ENCODE data around the gene PGP. TPM values are rescaled to one million over a fixed set of nuclear protein-coding genes. Genes with fewer than 3 reads are reported as not detected.

Gene PGP
- total and polyA plus RNA-seq, 2 of the 4 experiments (the other 2 are of a cell fraction), result 4.1 to 9.4 TPM

- Histone ChIP-seq H3K9me1 (ENCODE audit: insufficient read depth, low read length) (no peaks in the 10 kb centered on the region), H2BK120ac (ENCODE audit: low read depth, low read length) (no peak overlapping the region), H3K36me3 (ENCODE audit: control insufficient read depth, insufficient read depth, low read length) (peaks cover 36% of the 10 kb centered on the region), H3K56ac (ENCODE audit: extremely low read depth, insufficient read depth, low read length) (no peak overlapping the region), H2AFZ (replicated peaks; ENCODE audit: low read length, poor library complexity) (peak overlapping the region; percentile 34), H3K4ac (ENCODE audit: low read depth, low read length) (no peak overlapping the region), H3K23ac (ENCODE audit: low read depth, low read length) (no peak overlapping the region), H3K4me1 (ENCODE audit: control insufficient read depth, insufficient read depth, low read length) (peaks cover 5% of the 10 kb centered on the region; the same call in 1 of the 2 replicates), H3K14ac (replicated peaks; ENCODE audit: low read depth, low read length) (no peak overlapping the region), H4K5ac (ENCODE audit: low read depth, low read length) (no peak overlapping the region), H2AK5ac (ENCODE audit: low read depth, low read length) (no peak overlapping the region), H3K79me1 (ENCODE audit: low read depth in 1 of 2, low read length in 2 of 2) (no peaks in the 10 kb centered on the region), H3K4me2 (ENCODE audit: low read depth, low read length) (no peak overlapping the region), H3K27me3 (ENCODE audit: control insufficient read depth, insufficient read depth, low read length) (peaks cover 9% of the 10 kb centered on the region), H2AK9ac (replicated peaks; ENCODE audit: low read depth, low read length, poor library complexity) (peak overlapping the region; percentile 61), H4K91ac (ENCODE audit: insufficient read depth, low read depth, low read length) (no peak overlapping the region), H2BK15ac (ENCODE audit: low read depth, low read length) (no peak overlapping the region), H2BK5ac (ENCODE audit: low read depth, low read length, poor library complexity, severe bottlenecking) (no peak overlapping the region), H4K8ac (ENCODE audit: low read depth in 2 of 2, low read length in 2 of 2) (no peak overlapping the region), H3K9me3 (ENCODE audit: control insufficient read depth, insufficient read depth, low read length) (no peaks in the 10 kb centered on the region), H4K20me1 (ENCODE audit: insufficient read depth, low read length) (peaks cover 14% of the 10 kb centered on the region), H2BK20ac (ENCODE audit: low read depth, low read length) (no peak overlapping the region), H3K4me3 (ENCODE audit: insufficient read depth, low read depth, low read length) (no peak overlapping the region), H3K27ac (ENCODE audit: insufficient read depth, low read length) (no peak overlapping the region), H3K18ac (ENCODE audit: low read depth, low read length) (no peak overlapping the region), H3K9ac (ENCODE audit: low read depth, low read length) (no peak overlapping the region)
- in situ Hi-C loops (cut with MboI; ENCODE audit: low sequenced_read_pairs), result no loop called here
- CTCF ChIA-PET, result interaction anchor here (1.2 kb wide), 1 partner anchor 12 kb away, joined by 4 read pairs; no protein-coding TSS in a partner anchor
- no TSS peak for BruUV-seq (replicated peaks)
- WGBS, 2 experiments (ENCODE audit: extremely low coverage in 2 of 2, insufficient read length in 1 of 2), result 28% methylated on average over 47 of the region's 65 CpGs; no CpG with 5 or more reads in 1 of the 2 experiments
- POLR2A ChIA-PET (ENCODE audit: unreplicated experiment), result no interaction called here
- intact Hi-C loops (cut with micrococcal nuclease), result no loop called here
- no peak for TF ChIP-seq FOS (IDR thresholded peaks at IDR 0.05; ENCODE audit: low read depth, low read length)
- TF ChIP-seq USF2 (IDR thresholded peaks at IDR 0.05; ENCODE audit: low read depth, low read length), result no peak
- no peak for TF ChIP-seq MAZ (IDR thresholded peaks at IDR 0.05; ENCODE audit: borderline replicate concordance, low read depth, low read length)
- TF ChIP-seq CTCF (conservative IDR thresholded peaks at IDR 0.05; ENCODE audit: low read depth, low read length), result no peak
- TF ChIP-seq NFE2L2 (IDR thresholded peaks at IDR 0.05; ENCODE audit: low read depth, low read length), result no peak
- no peak for TF ChIP-seq CEBPB (IDR thresholded peaks at IDR 0.05; ENCODE audit: low read depth, low read length)
- TF ChIP-seq ELK1 (IDR thresholded peaks at IDR 0.05; ENCODE audit: borderline replicate concordance, low read depth, low read length), result no peak
- no peak for TF ChIP-seq RAD21 (IDR thresholded peaks at IDR 0.05; ENCODE audit: low read length)
- no peak for TF ChIP-seq CHD1 (IDR thresholded peaks at IDR 0.05; ENCODE audit: low read depth, low read length)
- no peak for TF ChIP-seq MAFK (IDR thresholded peaks at IDR 0.05; ENCODE audit: low read depth, low read length)
- no peak for TF ChIP-seq RCOR1 (IDR thresholded peaks at IDR 0.05; ENCODE audit: insufficient replicate concordance, low read length)
- no peak for TF ChIP-seq SMC3 (IDR thresholded peaks at IDR 0.05; ENCODE audit: low read depth, low read length)
- no peak for TF ChIP-seq POLR2A (IDR thresholded peaks at IDR 0.05; ENCODE audit: low read depth, low read length)
- no peak for TF ChIP-seq MXI1 (IDR thresholded peaks at IDR 0.05; ENCODE audit: borderline replicate concordance, low read depth, low read length)
- TF ChIP-seq BHLHE40 (IDR thresholded peaks at IDR 0.05; ENCODE audit: low read depth, low read length), result no peak
- TF ChIP-seq RFX5 (IDR thresholded peaks at IDR 0.05; ENCODE audit: low read depth, low read length), result no peak
- dilution Hi-C loops (cut with HindIII; ENCODE audit: low sequenced_read_pairs, unreplicated experiment), result no loop called here
- ATAC-seq (ENCODE audit: low read depth) (no peak), DNase-seq (no peak)
These were observed 23.0 kb upstream of the PGP start for GRCh38 chr16:2237493-2238149.
